ENCODE results near the gene NPIPB4.
"Not testable (repeated sequence)": the region's sequence is repeated elsewhere in the genome, so short reads cannot be mapped to it uniquely, and the experiment has no call there.

NPIPB4 gene

DNA sequence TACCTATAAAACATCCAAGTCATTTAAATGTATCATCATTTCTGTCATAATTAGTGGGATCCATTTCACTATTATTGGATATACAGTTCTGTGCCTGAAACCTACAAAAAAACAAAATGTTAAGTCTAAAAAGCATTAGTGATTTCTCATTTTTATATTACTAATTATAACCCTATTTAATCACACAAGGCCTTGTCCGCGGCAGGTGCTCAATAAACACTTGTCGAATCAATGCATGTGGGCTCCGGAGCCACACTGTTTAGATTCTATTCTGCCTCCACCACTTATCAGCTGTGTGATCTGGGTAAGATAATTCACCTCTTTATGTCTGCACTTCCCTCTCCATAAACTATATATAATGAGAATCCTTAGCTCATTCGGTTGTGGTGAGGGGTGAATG, at the start of gene NPIPB4:
Gene NPIPB4 (minus strand): TSS at position 101 of the 400 bp plus-strand sequence. CDS start 378 bp downstream, outside the sequence.
- DNase-seq (ENCODE audit: low read depth in 4 of 4, low spot score in 1 of 4) = not testable (repeated sequence)

DNA sequence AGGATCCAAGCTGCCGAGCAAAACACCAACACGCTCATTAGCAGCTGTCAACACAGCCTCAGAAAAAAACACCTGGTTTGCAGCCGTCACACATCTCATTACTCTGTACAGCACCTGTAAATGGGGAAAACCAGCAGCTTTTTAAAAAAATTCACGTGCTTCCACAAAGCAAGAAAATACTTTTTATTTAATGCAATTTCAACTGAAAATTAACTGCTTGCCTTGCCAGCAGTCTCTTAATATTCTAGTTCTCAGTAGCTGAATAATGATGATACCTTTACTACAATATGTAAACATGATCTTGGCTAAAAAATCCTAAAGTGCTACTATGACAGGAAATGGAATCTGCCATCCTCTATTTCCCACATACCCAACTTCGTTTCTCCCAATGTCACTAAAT, 41.4 kb upstream of the NPIPB4 start:
- not testable (repeated sequence) for DNase-seq (ENCODE audit: low read depth in 4 of 4, low spot score in 1 of 4)

DNA sequence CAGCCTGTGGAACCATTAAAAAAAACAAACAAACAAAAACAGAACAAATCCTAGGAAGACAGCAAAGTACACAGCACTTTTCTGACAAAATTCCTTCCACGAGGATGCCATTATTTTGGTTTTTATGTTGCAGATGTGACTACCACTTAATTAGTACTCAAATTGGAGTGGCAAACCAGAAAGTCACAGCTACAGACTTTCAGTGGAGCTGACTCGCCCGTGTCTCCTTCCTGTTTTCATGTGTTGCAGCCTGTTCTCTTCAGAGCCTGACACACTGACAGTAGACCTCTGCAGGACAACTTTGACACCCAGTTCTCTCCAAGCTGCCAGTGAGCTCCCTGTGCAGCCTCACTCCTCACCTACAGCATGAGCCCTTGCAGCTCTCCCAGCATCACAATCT, 24.4 kb upstream of the NPIPB4 start:
- not testable (repeated sequence) for DNase-seq (ENCODE audit: low read depth in 4 of 4, low spot score in 1 of 4)

DNA sequence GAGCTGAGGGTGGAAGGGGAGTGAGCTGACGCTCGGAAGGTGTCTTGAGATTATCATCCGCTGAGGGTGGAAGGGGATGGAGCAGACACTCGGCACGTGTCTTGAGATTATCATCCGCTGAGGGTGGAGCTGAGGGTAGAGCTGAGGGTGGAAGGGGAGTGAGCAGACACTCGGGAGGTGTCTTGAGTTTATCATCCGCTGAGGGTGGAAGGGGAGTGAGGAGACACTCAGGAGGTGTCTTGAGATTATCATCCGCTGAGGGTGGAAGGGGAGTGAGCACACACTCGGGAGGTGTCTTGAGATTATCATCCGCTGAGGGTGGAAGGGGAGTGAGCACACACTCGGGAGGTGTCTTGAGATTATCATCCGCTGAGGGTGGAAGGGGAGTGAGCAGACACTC, 20.4 kb downstream of the NPIPB4 start:
- DNase-seq (ENCODE audit: low read depth in 4 of 4, low spot score in 1 of 4) = not testable (repeated sequence)

DNA sequence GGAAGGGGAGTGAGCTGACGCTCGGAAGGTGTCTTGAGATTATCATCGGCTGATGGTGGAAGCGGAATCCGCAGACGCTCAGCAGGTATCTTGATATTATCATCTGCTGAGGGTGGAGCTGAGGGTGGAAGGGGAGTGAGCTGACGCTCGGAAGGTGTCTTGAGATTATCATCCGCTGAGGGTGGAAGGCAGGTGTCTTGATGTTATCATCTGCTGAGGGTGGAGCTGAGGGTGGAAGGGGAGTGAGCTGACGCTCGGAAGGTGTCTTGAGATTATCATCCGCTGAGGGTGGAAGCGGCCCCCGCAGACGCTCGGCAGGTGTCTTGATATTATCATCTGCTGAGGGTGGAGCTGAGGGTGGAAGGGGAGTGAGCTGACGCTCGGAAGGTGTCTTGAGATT, 21.2 kb downstream of the NPIPB4 start:
- not testable (repeated sequence) for DNase-seq (ENCODE audit: low read depth in 4 of 4, low spot score in 1 of 4)

DNA sequence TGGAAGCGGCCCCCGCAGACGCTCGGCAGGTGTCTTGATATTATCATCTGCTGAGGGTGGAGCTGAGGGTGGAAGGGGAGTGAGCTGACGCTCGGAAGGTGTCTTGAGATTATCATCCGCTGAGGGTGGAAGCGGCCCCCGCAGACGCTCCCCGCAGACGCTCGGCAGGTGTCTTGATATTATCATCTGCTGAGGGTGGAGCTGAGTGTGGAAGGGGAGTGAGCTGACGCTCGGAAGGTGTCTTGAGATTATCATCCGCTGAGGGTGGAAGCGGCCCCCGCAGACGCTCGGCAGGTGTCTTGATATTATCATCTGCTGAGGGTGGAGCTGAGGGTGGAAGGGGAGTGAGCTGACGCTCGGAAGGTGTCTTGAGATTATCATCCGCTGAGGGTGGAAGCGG, 21.8 kb downstream of the NPIPB4 start:
- not testable (repeated sequence) for DNase-seq (ENCODE audit: low read depth in 4 of 4, low spot score in 1 of 4)

DNA sequence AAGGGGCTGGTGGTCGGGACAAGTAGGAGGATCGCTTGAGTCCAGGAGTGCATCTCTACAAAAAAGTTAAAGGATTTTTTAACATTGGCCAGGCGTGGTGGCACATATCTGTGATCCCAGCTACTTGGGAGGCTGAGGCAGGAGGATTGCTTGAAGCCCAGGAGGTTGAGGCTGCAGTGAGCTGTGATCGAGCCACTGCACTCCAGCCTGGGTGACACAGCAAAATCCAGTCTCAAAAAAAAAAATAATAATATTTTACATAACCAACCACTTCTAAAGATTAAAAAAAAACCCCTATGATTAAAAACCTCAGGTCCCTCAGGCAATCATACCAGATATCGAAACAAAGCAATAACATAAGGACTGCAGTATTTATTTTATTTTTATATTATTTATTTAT, 23.3 kb downstream of the NPIPB4 start:
- not testable (repeated sequence) for DNase-seq (ENCODE audit: low read depth in 4 of 4, low spot score in 1 of 4)

DNA sequence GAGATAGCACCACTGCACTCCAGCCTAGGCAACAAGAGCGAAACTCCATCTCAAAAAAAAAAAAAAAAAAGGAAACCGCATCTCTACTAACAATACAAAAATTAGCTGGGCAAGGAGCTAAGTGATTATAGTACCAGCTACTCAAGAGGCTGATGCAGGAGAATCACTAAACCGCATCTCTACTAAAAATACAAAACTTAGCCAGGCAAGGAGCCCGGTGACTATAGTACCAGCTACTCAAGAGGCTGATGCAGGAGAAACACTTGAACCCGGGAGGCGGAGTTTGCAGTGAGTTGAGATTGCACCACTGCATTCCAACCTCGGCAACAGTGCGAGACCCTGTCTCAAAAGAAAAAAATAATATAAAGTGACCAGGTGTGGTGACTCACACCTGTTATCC, 27.6 kb downstream of the NPIPB4 start:
- not testable (repeated sequence) for DNase-seq (ENCODE audit: low read depth in 4 of 4, low spot score in 1 of 4)

DNA sequence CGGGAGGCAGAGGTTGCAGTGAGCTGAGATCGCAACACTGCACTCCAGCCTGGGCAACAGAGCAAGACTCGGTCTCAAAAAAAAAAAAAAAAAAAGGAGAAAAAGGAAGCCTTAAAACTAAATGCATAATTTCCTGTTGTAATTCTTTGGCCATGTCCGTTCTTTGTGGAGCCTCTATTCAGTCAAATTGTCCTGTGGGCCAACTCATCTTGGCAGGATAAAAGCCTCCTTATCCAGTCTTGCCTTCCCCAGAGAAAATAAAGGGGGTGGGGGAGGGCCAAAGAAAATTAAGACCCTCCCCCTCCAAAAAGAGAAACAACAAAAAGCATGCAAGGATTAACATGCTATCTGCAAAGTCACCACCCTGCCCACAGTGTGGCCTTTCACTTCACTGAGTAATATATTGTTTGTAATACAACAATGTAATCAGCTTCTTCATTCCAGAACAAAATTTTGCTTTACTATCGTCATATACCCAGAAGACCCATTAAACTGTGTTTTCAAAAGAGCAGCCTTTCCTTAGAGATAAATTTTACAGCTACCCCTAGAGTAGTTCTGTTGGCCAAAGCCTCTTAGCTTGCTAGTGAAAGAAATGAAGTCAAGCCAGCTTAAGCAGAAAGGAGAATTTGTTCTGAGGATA, 31.4 kb downstream of the NPIPB4 start:
- DNase-seq (ENCODE audit: low read depth in 4 of 4, low spot score in 1 of 4) = not testable (repeated sequence)

DNA sequence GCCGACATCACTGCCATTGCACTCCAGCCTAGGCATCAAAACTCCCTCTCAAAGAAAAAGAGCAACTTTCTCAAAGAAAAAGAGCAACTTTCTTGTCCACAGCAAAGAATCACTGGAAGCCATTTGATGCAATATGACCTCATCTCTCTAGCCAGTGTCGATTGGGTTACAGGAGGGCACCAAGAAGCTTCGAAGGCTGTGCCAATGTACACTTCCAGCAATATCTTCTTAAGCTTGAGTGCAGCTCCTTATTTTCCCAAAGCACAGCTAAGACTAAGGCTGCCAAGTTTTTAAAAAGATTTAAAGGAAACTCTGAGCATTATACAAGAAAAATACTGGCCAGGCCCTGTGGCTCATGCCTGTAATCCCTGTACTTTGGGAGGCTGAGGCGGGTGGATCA, 32.0 kb downstream of the NPIPB4 start:
- not testable (repeated sequence) for DNase-seq (ENCODE audit: low read depth in 4 of 4, low spot score in 1 of 4)

DNA sequence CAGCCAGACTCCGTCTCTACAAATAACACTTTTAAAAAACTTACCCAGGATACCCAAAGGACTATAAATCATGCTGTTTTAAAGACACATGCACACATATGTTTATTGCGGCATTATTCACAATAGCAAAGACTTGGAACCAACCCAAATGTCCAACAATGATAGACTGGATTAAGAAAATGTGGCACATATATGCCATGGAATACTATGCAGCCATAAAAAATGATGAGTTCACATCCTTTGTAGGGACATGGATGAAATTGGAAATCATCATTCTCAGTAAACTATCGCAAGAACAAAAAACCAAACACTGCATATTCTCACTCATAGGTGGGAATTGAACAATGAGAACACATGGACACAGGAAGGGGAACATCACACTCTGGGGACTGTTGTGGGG, 34.3 kb downstream of the NPIPB4 start:
- not testable (repeated sequence) for DNase-seq (ENCODE audit: low read depth in 4 of 4, low spot score in 1 of 4)

DNA sequence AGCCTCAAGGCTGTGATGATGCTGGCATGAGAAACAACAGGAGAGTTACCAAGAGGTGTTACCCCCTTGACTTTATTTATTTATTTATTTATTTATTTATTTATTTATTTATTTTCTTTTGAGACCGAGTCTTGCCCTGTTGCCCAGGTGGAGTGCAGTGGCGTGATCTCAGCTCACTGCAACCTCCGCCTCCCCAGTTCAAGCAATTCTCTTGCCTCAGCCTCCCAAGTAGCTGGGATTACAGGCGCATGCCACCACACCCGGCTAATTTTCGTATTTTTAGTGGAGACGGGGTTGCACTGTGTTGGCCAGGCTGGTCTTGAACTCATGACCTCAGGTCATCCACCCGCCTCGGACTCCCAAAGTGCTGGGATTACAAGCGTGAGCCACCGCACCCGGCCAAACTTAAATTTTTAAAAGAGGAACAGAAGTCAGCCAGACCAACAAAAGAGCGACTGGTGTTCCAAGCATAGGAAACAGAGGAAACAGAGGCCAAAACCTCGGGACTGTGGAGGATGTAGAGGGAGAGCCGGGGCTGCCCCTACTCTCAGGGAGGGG, 36.6 kb downstream of the NPIPB4 start:
- not testable (repeated sequence) for DNase-seq (ENCODE audit: low read depth in 4 of 4, low spot score in 1 of 4)

DNA sequence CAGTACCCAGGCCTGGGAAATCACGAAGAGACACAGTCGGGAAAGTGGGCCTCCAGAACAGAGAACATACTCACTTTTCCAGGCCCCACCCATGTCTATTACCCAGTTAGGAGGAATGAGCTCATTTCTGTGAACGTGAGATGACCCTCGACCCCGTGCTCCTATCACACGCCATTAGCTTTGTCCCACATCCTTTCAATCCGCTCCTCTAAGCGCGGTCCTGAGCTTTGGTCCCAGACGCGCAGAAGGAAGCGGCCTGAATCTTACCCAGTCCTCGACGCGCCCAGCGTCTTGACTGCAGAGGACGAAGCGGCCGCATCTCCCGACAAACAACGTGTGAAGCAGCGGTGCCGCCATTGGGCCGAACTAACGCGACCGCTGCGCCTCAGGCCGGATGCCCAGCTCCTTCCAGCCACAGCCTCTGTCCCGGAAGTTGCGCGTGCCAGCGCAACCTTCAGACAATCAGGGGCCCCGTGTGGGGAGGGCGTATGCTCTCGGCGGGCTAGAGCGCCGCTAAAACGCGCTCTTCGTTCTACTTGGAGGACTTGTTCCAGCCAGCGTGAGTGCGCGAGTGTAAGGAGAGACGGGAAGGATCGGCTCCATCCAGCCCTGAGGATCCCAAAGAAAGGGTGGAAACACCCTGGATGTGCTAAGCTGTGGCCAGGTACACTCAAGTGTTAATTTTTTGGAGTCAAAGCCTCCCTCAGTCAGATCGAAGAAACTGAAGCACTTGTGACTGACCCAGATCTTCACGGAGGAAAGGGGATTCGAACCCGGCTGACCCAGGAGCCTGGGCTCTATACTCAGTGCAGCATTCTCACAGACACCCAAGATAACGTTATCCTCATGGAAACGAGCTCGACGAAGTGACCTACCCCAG, 37.3 kb downstream of the NPIPB4 start:
- DNase-seq (ENCODE audit: low read depth in 4 of 4, low spot score in 1 of 4) = peak; percentile 35 to 62 (median 52)

DNA sequence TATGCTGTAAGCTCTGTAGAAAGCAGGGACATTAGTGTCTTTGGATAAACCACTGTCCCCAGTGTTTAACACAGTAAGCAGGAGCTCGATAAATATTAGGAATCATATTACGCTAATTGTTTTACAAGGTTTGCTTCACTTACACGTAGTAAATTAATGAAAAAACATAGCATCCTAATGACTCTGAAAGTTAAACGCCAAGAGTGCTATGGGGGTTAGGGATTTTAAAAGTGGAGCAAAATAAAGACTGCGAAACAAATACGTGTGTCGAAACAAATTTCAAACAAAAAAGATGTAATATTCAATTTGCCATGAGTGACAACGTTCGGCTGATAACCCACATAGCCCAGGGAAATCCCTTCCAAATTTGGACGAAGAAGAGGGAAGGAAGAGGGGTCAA, 37.9 kb downstream of the NPIPB4 start:
- DNase-seq (ENCODE audit: low read depth in 4 of 4, low spot score in 1 of 4) = not testable (repeated sequence)

DNA sequence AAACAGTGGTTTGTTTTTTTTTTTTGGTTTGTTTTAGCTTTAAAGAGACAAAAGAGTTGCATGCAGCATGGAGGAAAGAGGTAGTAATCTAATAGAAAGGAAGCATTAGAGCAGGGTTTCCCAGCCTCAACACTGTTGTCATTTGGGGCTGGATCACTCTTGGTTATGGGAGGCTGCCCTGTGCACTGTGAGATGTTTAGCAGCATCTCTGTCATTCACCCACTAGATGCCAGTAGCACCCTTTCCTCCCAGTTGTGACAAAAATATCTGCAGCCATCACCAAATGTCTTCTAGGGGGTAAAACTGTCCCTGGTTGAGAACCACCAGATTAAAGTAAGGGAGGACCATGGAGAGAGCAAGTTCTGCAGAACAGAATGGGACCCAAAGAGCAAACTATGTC, 40.5 kb downstream of the NPIPB4 start:
- DNase-seq (ENCODE audit: low read depth in 4 of 4, low spot score in 1 of 4) = not testable (repeated sequence)

DNA sequence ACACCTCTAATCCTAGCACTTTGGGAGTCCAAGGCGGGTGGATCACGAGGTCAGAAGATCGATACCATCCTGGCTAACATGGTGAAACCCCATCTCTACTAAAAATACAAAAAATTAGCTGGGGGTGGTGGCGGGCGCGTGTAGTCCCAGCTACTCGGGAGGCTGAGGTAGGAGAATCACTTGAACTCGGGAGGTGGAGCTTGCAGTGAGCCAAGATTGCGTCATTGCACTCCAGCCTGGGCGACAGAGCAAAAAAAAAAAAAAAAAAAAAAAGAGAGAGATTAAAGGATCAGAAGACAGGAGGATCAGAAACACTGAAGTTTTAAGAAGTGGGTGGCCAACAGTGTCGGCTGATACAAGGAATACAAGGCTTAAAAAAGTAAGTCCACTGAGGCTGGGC, 41.9 kb downstream of the NPIPB4 start:
- not testable (repeated sequence) for DNase-seq (ENCODE audit: low read depth in 4 of 4, low spot score in 1 of 4)

DNA sequence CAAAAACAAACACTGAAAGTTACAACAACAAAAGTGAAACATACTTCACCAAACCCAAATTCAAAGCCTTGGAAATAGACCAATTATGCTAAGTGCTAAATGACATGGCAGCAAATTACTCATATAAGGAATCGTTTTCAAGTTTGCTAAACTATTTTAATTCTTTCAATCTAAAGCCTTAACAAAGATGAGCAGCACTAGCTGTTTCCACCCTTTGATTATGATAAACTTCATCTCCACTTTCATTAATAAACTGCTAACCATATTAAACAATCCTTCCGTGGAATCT, 55.2 kb downstream of the NPIPB4 start:
- not testable (repeated sequence) for DNase-seq (ENCODE audit: low read depth in 4 of 4, low spot score in 1 of 4)

DNA sequence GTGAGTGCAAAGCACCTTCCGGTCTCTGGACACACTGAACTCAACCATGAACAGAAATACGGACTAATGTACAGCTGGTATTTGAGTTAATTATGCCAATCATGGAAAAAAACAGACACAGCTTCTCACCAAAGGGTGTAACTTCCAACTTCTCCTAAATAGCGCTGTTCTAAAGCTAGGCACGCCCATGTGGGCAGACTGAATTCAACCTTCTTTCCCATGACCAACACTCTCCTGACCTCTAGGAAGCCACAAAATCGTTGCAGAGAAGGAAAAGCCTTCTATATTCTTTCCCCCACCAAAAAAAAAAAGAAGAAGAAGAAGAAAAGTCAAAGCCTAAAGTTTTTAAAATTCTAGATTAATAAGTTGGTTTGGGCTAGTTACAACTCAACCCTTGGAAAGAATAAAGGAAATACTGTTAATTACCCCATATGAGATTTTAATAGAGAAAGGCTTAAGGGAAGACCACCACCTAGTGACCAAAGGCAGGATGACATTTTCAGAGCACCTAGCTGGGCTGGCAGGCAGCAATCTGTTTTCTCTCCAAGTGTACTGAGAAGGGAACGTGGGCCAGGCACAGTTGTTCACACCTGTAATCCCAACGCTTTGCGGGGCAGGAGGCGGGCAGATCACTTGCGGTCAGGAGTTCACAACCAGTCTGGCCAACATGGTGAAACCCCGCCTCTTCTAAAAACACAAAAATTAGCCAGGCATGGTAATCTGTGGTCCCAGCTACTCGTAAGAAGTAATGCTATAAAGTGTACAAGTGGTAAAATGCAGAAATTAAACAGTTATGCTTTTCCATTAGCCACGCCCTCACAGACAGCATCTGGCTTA, 55.8 kb downstream of the NPIPB4 start:
- not testable (repeated sequence) for DNase-seq (ENCODE audit: low read depth in 4 of 4, low spot score in 1 of 4)

DNA sequence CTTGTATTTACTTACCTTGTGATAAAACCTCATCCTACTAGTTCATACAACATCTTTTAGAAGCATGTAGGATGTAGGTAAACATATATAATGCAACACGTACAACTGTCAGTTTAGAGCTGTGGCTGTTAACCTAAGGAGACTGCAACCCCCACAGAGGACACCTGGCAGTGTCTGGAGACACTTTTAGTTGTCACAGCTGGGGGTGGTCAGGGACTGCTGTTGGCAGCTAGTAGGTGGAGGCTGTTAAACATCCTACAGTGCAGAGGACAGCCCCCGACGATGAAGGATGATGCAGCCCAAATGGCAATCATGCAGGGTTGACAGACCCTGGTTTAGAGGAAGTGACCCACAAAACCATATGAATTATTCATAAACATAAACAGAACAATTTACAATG, 59.0 kb downstream of the NPIPB4 start:
- not testable (repeated sequence) for DNase-seq (ENCODE audit: low read depth in 4 of 4, low spot score in 1 of 4)

DNA sequence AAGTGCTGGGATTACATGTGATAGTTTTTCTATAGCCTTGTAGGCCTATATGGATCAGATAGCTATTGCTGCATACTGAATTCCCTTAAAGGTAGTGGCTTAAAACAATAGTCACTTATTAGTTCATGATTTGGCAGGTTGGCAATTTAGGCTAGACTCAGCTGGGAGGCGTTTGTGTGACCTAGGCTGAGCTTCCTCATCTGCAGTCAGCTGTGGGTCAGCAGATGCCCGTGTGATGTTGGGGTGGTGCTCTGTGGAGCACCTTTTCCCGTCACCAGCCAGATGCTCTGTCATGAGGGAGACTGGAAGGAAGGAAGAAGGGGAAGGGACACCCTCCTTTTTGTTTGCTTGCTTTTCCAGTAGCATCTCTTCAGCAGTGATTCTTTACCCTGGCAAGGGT, 64.2 kb downstream of the NPIPB4 start:
- DNase-seq (ENCODE audit: low read depth in 4 of 4, low spot score in 1 of 4) = not testable (repeated sequence)

DNA sequence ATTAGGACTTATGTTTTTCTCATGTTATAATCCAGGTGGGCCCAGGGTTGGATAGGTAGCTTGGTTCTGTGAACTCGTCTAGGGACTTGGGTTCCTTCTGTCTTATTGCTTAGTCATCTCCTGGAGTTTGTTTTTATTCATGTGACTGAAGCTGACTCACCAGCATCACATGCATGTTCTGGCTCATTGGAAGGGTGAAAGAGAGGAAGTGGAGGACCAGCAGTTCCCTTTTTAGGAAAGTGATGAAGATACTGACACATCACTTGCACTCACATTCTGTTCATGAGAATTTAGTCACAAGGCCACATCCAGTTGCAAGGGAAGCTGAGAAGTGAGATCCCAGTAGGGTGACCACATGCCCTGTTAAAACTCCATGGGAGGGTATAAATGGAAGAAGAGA, 67.0 kb downstream of the NPIPB4 start:
- not testable (repeated sequence) for DNase-seq (ENCODE audit: low read depth in 4 of 4, low spot score in 1 of 4)
